CD4-positive, alpha-beta T cell (primary cell): ENCODE data around the gene GFER. TPM values are rescaled to one million over a fixed set of nuclear protein-coding genes. Genes with fewer than 3 reads are reported as not detected.
"Not testable (repeated sequence)": the region's sequence is repeated elsewhere in the genome, so short reads cannot be mapped to it uniquely, and the experiment has no call there.

Experiments
- ATAC-seq: fragments of 200-7000 bp; cut with Tn5 transposase; one replicate; pipeline ENCODE4 v1.10.0; 2022; ENCODE audit warnings: mild to moderate bottlenecking; ENCODE audit not compliant: poor library complexity
- CTCF ChIA-PET: fragments of 350-600 bp; sonication (Branson Sonifier 250); formaldehyde crosslinking; loops from one replicate; lab custom pipeline; 2021; ENCODE audit warnings: antibody characterized with exemption, inconsistent platforms; lab: Charles Lee
- POLR2A ChIA-PET: fragments of 350-600 bp; sonication (Branson Sonifier 250); formaldehyde crosslinking; loops from one replicate; lab custom pipeline; 2021; ENCODE audit warnings: antibody characterized with exemption, inconsistent platforms; lab: Charles Lee
- DNase-seq, 14 experiments: peaks; one replicate each; pipeline ENCODE4 v3.0.0-alpha.2; 2013 to 2020; ENCODE audit warnings: mixed read lengths in 2 of 14
- H3K27ac ChIP-seq, 2 donors: one replicate each; pipeline versions ENCODE4 v1.5.1 to v1.7.0; 2013; ENCODE audit warnings: low read length in 2 of 2, low read depth in 1 of 2, mild to moderate bottlenecking in 1 of 2
- H3K27me3 ChIP-seq, 2 experiments: 1 replicate in 1 of 2; 2 replicates in 1 of 2; pipeline versions ENCODE4 v1.6.1 to v1.7.0; 2013; ENCODE audit warnings: low read length in 2 of 2, control low read depth in 1 of 2, mild to moderate bottlenecking in 1 of 2, moderate library complexity in 1 of 2; ENCODE audit not compliant: insufficient read depth in 2 of 2, control insufficient read depth in 1 of 2
- H3K36me3 ChIP-seq: one replicate; pipeline ENCODE4 v1.6.1; 2013; ENCODE audit warnings: low read length, control low read depth; ENCODE audit not compliant: insufficient read depth
- H3K4me1 ChIP-seq: one replicate; pipeline ENCODE4 v1.6.1; 2013; ENCODE audit warnings: low read length, control low read depth; ENCODE audit not compliant: insufficient read depth
- H3K4me3 ChIP-seq: one replicate; pipeline ENCODE4 v1.5.1; 2013; ENCODE audit warnings: mild to moderate bottlenecking, low read length, moderate library complexity
- H3K9me3 ChIP-seq, 2 experiments: 1 replicate in 1 of 2; 2 replicates in 1 of 2; pipeline versions ENCODE4 v1.6.1 to v1.7.0; 2013; ENCODE audit warnings: low read length in 2 of 2, mild to moderate bottlenecking in 2 of 2, control low read depth in 1 of 2, moderate library complexity in 1 of 2; ENCODE audit not compliant: control insufficient read depth in 1 of 2, insufficient read depth in 1 of 2
- H3K27ac Mint-ChIP-seq: one replicate; pipeline ENCODE4 v1.8.0; 2020; ENCODE audit warnings: mixed read lengths
- H3K27me3 Mint-ChIP-seq: one replicate; pipeline ENCODE4 v1.8.0; 2021; ENCODE audit warnings: mixed read lengths
- H3K36me3 Mint-ChIP-seq: one replicate; pipeline ENCODE4 v1.8.0; 2021; ENCODE audit warnings: low read depth, mixed read lengths
- H3K4me1 Mint-ChIP-seq: one replicate; pipeline ENCODE4 v1.8.0; 2021; ENCODE audit warnings: low read depth, mixed read lengths
- H3K4me3 Mint-ChIP-seq: one replicate; pipeline ENCODE4 v1.8.0; 2020; ENCODE audit warnings: mild to moderate bottlenecking, mixed read lengths
- H3K9me3 Mint-ChIP-seq: one replicate; pipeline ENCODE4 v1.8.0; 2020; ENCODE audit warnings: mixed read lengths
- CTCF ChIP-seq: fragments of 200-600 bp; IDR thresholded peaks from one replicate; pipeline ENCODE4 v1.8.0; 2022; ENCODE audit warnings: antibody characterized with exemption, mild to moderate bottlenecking
- intact Hi-C, 2 experiments: fragments of 100-400 bp; cut with DNase I in 1 of 2; cut with micrococcal nuclease in 1 of 2; formaldehyde crosslinking; loops; one replicate each; pipeline versions ENCODE4 v1.15.1 to v1.9.0; 2023 to 2025; cut with DNase I, micrococcal nuclease
- total RNA-seq, 174 experiments: library from RNA in 2 of 174; stranded (reverse) in 2 of 174; gene quantifications; one replicate each; pipeline ENCODE4 v1.2.3 and lab custom pipeline; 2021 to 2026

Gene GFER
- total RNA-seq, 2 experiments from 2014 or later, result 14.5 TPM

- peak overlapping the region; percentile 93 for H3K4me3 Mint-ChIP-seq
- H3K36me3 ChIP-seq, result peaks cover 14% of the 10 kb centered on the region
- H3K4me1 Mint-ChIP-seq, result peaks cover 40% of the 10 kb centered on the region
- H3K9me3 Mint-ChIP-seq, result no peaks in the 10 kb centered on the region
- POLR2A ChIA-PET, result interaction anchor here (0.6 to 5.5 kb wide), 7 partner anchors 14 to 146 kb away, joined by 3 to 30 read pairs (median 4); partner anchors contain the start of genes GFER, RPS2, TBL3 and TRAF7
- H3K27ac Mint-ChIP-seq, result peak overlapping the region; percentile 88
- H3K9me3 ChIP-seq, result no peaks in the 10 kb centered on the region
- peak overlapping the region; percentile 63 for H3K4me3 ChIP-seq
- TF ChIP-seq CTCF, result no peak
- no peaks in the 10 kb centered on the region for H3K27me3 Mint-ChIP-seq
- DNase-seq (no peak), ATAC-seq (peak; percentile 51)
- CTCF ChIA-PET, result no interaction called here
- intact Hi-C loops, result loop anchor here in 1 of 2 experiments (1.0 to 5.0 kb wide), 4 partner anchors 17 to 48 kb away; partner anchors contain the start of genes NTHL1, TBL3 and TSC2
- peaks cover 59% of the 10 kb centered on the region for H3K4me1 ChIP-seq
- peak overlapping the region; percentile 2 to 29 for H3K27ac ChIP-seq
- H3K27me3 ChIP-seq, result no peaks in the 10 kb centered on the region
- peaks cover 7% of the 10 kb centered on the region for H3K36me3 Mint-ChIP-seq
Observed at GRCh38 chr16:2009164-2009711, 25.2 kb downstream of the GFER start.

- H3K9me3 Mint-ChIP-seq, result no peaks in the 10 kb centered on the region
- Histone ChIP-seq H3K4me3 (peak within 1 kb of the TSS; percentile 68), H3K4me1 (peaks cover 52% of the 10 kb centered on the region), H3K36me3 (peaks cover 11% of the 10 kb centered on the region), H3K27ac (peak within 1 kb of the TSS; percentile 78 to 89), H3K9me3 (no peaks in the 10 kb centered on the region), H3K27me3 (no peaks in the 10 kb centered on the region)
- peak within 1 kb of the TSS; percentile 93 for H3K4me3 Mint-ChIP-seq
- ChIA-PET CTCF (no interaction called here), POLR2A (interaction anchor here (1.0 to 5.5 kb wide), 4 partner anchors 14 to 146 kb away, joined by 4 to 30 read pairs (median 6); partner anchors contain the start of genes RPS2, TBL3 and TRAF7)
- DNase-seq (peak; percentile 47 to 93 (median 75)), ATAC-seq (peak; percentile 91)
- peaks cover 40% of the 10 kb centered on the region for H3K4me1 Mint-ChIP-seq
- intact Hi-C loops, result loop anchor here in 1 of 2 experiments (1.0 to 5.0 kb wide), 4 partner anchors 18 to 49 kb away; partner anchors contain the start of genes NTHL1, TBL3 and TSC2
- no peak for TF ChIP-seq CTCF
- H3K36me3 Mint-ChIP-seq, result peaks cover 7% of the 10 kb centered on the region
- H3K27me3 Mint-ChIP-seq, result no peaks in the 10 kb centered on the region
- peak within 1 kb of the TSS; percentile 92 for H3K27ac Mint-ChIP-seq
Observed at GRCh38 chr16:2009791-2010510, 26.0 kb downstream of the GFER start, which contains the start of gene ZNF598. ZNF598 (minus strand) TSS chr16:2009821.

GRCh38 chr16:2011726-2012125 is 27.7 kb downstream of the GFER start:
- H3K4me3 ChIP-seq, H3K9me3 Mint-ChIP-seq, H3K36me3 ChIP-seq, DNase-seq, H3K4me3 Mint-ChIP-seq, H3K27me3 ChIP-seq, H3K27me3 Mint-ChIP-seq, intact Hi-C loops, H3K36me3 Mint-ChIP-seq, H3K27ac Mint-ChIP-seq, ATAC-seq, H3K27ac ChIP-seq, H3K9me3 ChIP-seq: not testable (repeated sequence)
- peaks cover 27% of the 10 kb centered on the region for H3K4me1 Mint-ChIP-seq
- ChIA-PET CTCF (interaction anchor here (1.2 kb wide), 1 partner anchor 8 kb away, joined by 3 read pairs; no protein-coding TSS in a partner anchor), POLR2A (interaction anchor here (5.5 kb wide), 1 partner anchor 144 kb away, joined by 30 read pairs; the partner anchor contains the start of gene TRAF7)
- H3K4me1 ChIP-seq, result peaks cover 36% of the 10 kb centered on the region
